ENCODE data around the gene STUM.

The STUM gene

DNA sequence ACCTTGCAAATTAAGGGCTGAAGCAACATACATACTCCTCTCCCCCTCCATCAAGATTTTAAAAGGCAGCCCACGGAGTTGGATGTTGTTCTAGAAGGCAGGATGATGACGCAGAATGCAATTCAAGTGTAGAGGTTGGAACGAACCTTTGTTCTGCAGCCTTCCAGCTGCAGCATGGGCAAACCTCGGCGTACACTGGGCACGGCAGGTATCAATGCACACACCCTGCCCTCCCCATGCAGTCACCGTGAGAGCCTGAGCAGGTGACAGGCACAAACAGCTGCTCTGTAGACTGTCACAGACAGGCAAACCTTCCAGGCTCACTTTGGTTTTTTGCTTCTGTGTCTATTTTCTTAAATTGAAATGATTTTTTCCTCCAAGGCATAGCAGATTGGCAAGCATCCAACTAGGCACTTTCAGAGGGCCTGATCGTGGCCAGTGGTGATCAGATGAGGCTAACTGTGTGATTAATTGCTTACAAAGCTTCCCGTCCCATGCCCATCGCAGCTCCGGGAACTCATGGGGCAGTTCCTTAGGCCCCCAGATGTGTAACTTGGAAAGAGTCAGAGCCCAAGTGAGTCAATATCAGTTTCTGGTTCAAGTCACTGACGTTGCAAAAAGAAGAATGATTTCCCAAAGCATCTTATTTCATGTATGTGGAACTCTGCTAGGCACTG, 108.2 kb downstream of the STUM start:
- DNase-seq: peak; percentile 46

DNA sequence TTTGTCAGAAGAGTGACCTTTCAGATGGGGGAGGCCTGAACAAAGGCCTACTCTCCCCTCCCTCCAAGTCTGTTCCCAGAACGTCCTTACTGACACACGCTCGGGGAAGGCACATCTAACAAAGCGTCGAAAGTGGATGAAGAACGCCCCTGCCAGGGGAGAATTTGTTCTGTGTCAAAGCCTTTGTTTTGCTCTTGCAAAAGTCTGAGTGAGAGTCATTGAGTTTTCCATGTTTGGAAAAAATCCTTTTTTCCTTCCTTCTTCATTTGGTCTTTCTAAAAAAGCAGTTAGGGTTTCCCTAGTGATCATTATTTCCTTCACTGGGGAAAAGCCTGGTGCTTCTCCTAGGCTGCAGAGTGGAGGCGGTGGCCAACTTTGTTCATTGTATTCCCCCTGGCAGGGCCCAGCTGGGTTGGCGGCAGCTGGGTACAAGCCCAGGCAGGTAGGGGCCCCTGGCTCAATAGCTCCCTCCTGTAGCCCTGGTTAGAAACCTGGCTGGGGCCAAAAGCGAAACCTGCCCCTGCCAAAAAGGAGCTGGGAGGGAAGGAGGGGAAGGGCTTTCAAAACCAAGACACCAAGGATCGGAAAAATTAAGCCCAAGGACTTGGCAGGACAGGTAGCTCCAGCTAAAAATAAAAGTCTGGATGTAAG, 109.5 kb downstream of the STUM start:
- no peak for DNase-seq

DNA sequence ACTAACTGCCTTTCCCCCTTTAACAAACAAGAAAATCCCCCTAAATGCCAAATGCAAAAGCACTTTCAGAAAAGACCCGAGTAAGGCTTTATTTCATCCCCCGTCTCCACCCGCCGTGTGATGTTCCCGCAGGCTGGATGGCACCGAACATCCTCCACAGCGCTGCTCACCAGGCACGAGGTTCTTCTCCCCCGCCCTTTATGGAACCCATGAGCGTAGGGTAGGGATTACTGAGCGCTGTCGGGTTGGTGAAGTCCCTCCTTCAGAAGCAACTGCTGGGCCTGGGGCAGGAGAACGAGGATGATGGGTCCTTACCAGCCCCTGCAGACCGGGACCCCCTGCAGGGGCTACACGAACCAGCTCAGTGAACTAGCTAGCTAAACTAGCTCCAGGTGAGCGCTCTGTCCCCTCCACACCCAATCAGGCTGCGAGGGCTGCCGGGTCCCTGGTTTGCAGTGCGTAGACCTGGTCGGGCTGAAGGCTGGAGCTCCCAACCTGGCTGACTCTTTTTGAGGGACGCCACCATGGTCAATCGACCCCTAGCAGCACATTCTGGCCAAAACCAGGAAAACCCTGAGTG, 110.1 kb downstream of the STUM start:
- no peak for DNase-seq
